Coronary artery (tissue), 2 donors: ENCODE results near the gene UCMA.
"Not testable (repeated sequence)": the region's sequence is repeated elsewhere in the genome, so short reads cannot be mapped to it uniquely, and the experiment has no call there.

Source experiments
- DNase-seq: peaks from one replicate; pipeline ENCODE4 v3.0.0-alpha.2; 2017; ENCODE audit warnings: low spot score
- H3K27ac ChIP-seq, 2 donors: fragments of 200-600 bp; sonication (generic); one replicate each; pipeline ENCODE4 v1.5.1; 2016 to 2019
- H3K4me3 ChIP-seq: fragments of 200-600 bp; sonication (generic); 2 replicates; pipeline ENCODE4 v1.5.1; 2016; ENCODE audit warnings: mild to moderate bottlenecking, moderate library complexity
- CTCF ChIP-seq: fragments of 200-600 bp; sonication (generic); IDR thresholded peaks from one replicate; pipeline ENCODE4 v1.5.1; 2019; ENCODE audit warnings: antibody characterized with exemption

Gene UCMA

GRCh38 chr10:13247246-13247645 is 13.1 kb upstream of the UCMA start:
- TF ChIP-seq CTCF = no peak
- Histone ChIP-seq H3K4me3 (no peak overlapping the region), H3K27ac (no peak overlapping the region)
- DNase-seq = no peak

GRCh38 chr10:13242260-13242659 is 8.1 kb upstream of the UCMA start:
- H3K27ac ChIP-seq, H3K4me3 ChIP-seq: not testable (repeated sequence)

DNA sequence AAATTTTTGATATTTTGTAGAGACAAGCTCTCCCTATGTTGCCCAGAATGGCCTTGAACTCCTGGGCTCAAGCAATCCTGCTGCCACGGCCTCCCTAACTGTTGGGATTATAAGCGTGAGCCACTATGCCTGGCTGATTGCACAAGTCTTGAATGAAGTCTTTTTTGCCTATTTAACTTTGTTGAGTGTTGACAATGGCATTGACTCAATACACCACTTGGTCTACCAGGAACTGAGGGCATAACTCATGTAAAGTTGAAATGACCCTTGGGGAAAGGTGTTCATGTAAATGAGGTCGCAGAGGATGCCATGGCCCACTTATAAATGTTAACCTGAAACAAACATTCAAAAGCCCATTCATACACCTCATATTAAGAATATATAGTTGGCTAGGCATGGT is 7.4 kb upstream of the UCMA start:
- H3K4me3 ChIP-seq = no peak overlapping the region
- H3K27ac ChIP-seq = no peak overlapping the region
- TF ChIP-seq CTCF = no peak
- no peak for DNase-seq

More at GRCh38 chr10:13242260-13242659, 8.1 kb upstream of the UCMA start:
- not testable (repeated sequence) for DNase-seq

DNA sequence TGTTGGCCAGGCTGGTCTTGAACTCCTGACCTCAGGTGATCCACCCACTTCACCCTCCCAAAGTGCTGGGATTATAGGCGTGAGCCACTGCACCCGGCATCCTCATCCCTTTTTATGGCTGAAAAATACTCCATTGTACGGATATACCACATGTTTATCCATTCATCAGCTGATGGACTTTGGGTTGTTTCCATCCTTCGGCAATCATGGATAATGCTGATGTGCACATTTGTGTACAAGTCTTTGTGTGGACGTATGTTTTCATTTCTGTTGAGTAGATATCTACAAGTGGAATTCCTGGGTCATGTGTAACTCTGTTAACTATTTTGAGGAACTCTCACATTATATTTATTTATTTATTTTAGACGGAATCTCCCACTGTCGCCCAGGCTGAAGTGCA is 5.7 kb upstream of the UCMA start:
- TF ChIP-seq CTCF = no peak
- Histone ChIP-seq H3K27ac (no peak overlapping the region), H3K4me3 (no peak overlapping the region)
- no peak for DNase-seq

- peak; percentile 56 for DNase-seq
- H3K4me3 ChIP-seq = no peak overlapping the region
- no peak overlapping the region for H3K27ac ChIP-seq
- TF ChIP-seq CTCF = no peak
Observed at GRCh38 chr10:13238271-13239077, 4.3 kb upstream of the UCMA start.

GRCh38 chr10:13236638-13237037 is 2.5 kb upstream of the UCMA start:
- no peak overlapping the region for H3K27ac ChIP-seq
- peak; percentile 7 for DNase-seq
- no peak for TF ChIP-seq CTCF
- H3K4me3 ChIP-seq = no peak overlapping the region

- H3K4me3 ChIP-seq = not testable (repeated sequence)
- DNase-seq = peak; percentile 29
Observed at GRCh38 chr10:13234736-13235135, 562 bp upstream of the UCMA start.

GRCh38 chr10:13233358-13233757 is 816 bp downstream of the UCMA start:
- TF ChIP-seq CTCF = no peak
- DNase-seq = no peak
- Histone ChIP-seq H3K27ac (no peak overlapping the region), H3K4me3 (no peak overlapping the region)

More at GRCh38 chr10:13234736-13235135, 562 bp upstream of the UCMA start:
- not testable (repeated sequence) for H3K27ac ChIP-seq
